K562 (cell line): ENCODE measurements around the gene RAI1. TPM values are rescaled to one million over a fixed set of nuclear protein-coding genes. Genes with fewer than 3 reads are reported as not detected.

Source experiments
- CREB3L1 ChIP-seq: fragments of 450-650 bp; IDR thresholded peaks from 2 replicates; pipeline ENCODE4 v1.6.1; 2014; ENCODE audit warnings: low read depth, mild to moderate bottlenecking, moderate library complexity, borderline replicate concordance
- CXXC5 ChIP-seq: fragments of 250-450 bp; sonication (Bioruptor Pico); IDR thresholded peaks from 2 replicates; pipeline ENCODE4 v1.8.0; 2022; ENCODE audit warnings: inconsistent platforms, mild to moderate bottlenecking, moderate library complexity
- MGA ChIP-seq: fragments of 450-650 bp; IDR thresholded peaks from 2 replicates; pipeline ENCODE4 v1.6.1; 2016; ENCODE audit warnings: mild to moderate bottlenecking, moderate library complexity
- NCOA6 ChIP-seq: fragments of 450-650 bp; IDR thresholded peaks from 2 replicates; pipeline ENCODE4 v1.6.1; 2017; ENCODE audit warnings: mild to moderate bottlenecking
- TAF7 ChIP-seq: fragments of 450-650 bp; IDR thresholded peaks from 2 replicates; pipeline ENCODE4 v1.6.1; 2016; ENCODE audit warnings: missing genetic modification characterization, missing compliant biosample characterization
- ZEB2 ChIP-seq: fragments of 450-650 bp; IDR thresholded peaks from 2 replicates; pipeline ENCODE4 v1.6.1; 2016
- ZNF830 ChIP-seq: fragments of 250-450 bp; sonication (Bioruptor Pico); IDR thresholded peaks from 2 replicates; pipeline ENCODE4 v1.5.0; 2021; ENCODE audit warnings: mild to moderate bottlenecking
- polyA plus RNA-seq, 8 experiments: library from polyadenylated mRNA; depleted of rRNA in 4 of 8; stranded (reverse) in 5 of 8; unstranded in 3 of 8; fragments of >200 nt; fragmentation: Nextera tagmentation in 2 of 8; fragmentation: Illumina TruSeq in 1 of 8; extraction: Ambion mirVana in 2 of 8; extraction: Trizol in 1 of 8; gene quantifications; 2 replicates each; pipeline versions ENCODE4 v1.2.1 to v1.2.3, GENCODE V29; 2011 to 2014; ENCODE audit warnings: inconsistent platforms in 1 of 8, missing spikeins in 1 of 8
- total RNA-seq, 7 experiments: library from RNA; depleted of rRNA in 6 of 7; stranded (reverse); fragments of >200 nt in 6 of 7; fragmentation: Illumina TruSeq in 2 of 7; extraction: Trizol in 2 of 7; gene quantifications; 2 replicates each; pipeline versions ENCODE4 v1.2.1 to v1.2.3, GENCODE V29; 2011 to 2021; ENCODE audit warnings: low replicate concordance in 1 of 7

The RAI1 gene
- total and polyA plus RNA-seq, 9 of the 15 experiments (the other 6 are each of a cell fraction or from before 2014, with no cell fraction given) = 0.68 to 19.9 (median 5.5) TPM

- no peak for TF ChIP-seq MGA
- TF ChIP-seq CREB3L1 = no peak
- TF ChIP-seq ZNF830 (CRISPR knock-in tag) = no peak
- TF ChIP-seq ZEB2 = no peak
- TF ChIP-seq CXXC5 = no peak
- TF ChIP-seq TAF7 (tag) = no peak
- no peak for TF ChIP-seq NCOA6
Measured at GRCh38 chr17:17676752-17677151, 4.5 kb upstream of the RAI1 start (continued).
